Kidney (tissue), 14 donors: ENCODE results near the gene UTS2B. TPM values are rescaled to one million over a fixed set of nuclear protein-coding genes. Genes with fewer than 3 reads are reported as not detected.

Source experiments
- DNase-seq, 5 donors: peaks; one replicate each; pipeline ENCODE4 v3.0.0-alpha.2; 2013 to 2020
- FAIRE-seq: peaks from 2 replicates; lab custom pipeline; 2012; peaks lifted over from hg19 to GRCh38; lab: Jason Lieb, UNC
- H3K27ac ChIP-seq, 2 donors: one replicate each; pipeline ENCODE4 v1.7.0; 2013; ENCODE audit warnings: low read depth in 2 of 2, low read length in 2 of 2, inconsistent platforms in 1 of 2
- H3K27me3 ChIP-seq: one replicate; pipeline ENCODE4 v1.7.1; 2013; ENCODE audit warnings: low read length, inconsistent platforms; ENCODE audit not compliant: control insufficient read depth, insufficient read depth
- H3K36me3 ChIP-seq, 3 donors: one replicate each; pipeline versions ENCODE4 v1.7.0 to v1.7.1; 2013; ENCODE audit warnings: low read length in 3 of 3, control low read depth in 1 of 3, inconsistent platforms in 1 of 3; ENCODE audit not compliant: insufficient read depth in 3 of 3, control insufficient read depth in 2 of 3
- H3K4me1 ChIP-seq, 3 donors: one replicate each; pipeline versions ENCODE4 v1.7.0 to v1.7.1; 2013; ENCODE audit warnings: low read length in 3 of 3, inconsistent platforms in 1 of 3, low read depth in 1 of 3; ENCODE audit not compliant: control insufficient read depth in 2 of 3, insufficient read depth in 2 of 3
- H3K4me3 ChIP-seq, 3 donors: one replicate each; pipeline versions ENCODE4 v1.7.0 to v1.8.1; 2013; ENCODE audit warnings: low read length in 3 of 3, control low read depth in 1 of 3, inconsistent platforms in 1 of 3
- H3K9ac ChIP-seq, 3 donors: one replicate each; pipeline versions ENCODE4 v1.7.0 to v1.7.1; 2013; ENCODE audit warnings: low read length in 3 of 3, control low read depth in 1 of 3, inconsistent platforms in 1 of 3
- H3K9me3 ChIP-seq, 3 donors: one replicate each; pipeline versions ENCODE4 v1.7.0 to v1.7.1; 2013; ENCODE audit warnings: low read length in 3 of 3, control low read depth in 1 of 3, inconsistent platforms in 1 of 3; ENCODE audit not compliant: control insufficient read depth in 2 of 3, insufficient read depth in 1 of 3
- intact Hi-C: fragments of 100-400 bp; cut with DNase I; formaldehyde crosslinking; loops from one replicate; pipeline ENCODE4 v1.11.1; 2022
- polyA plus RNA-seq: library from polyadenylated mRNA; stranded (reverse); fragments of 350-450 nt; fragmentation: Illumina TruSeq; extraction: RNeasy Lipid Tissue Mini Kit (QIAGEN cat#74804); gene quantifications from one replicate; pipeline ENCODE4 v1.2.3, GENCODE V29; 2014; ENCODE audit warnings: low read depth, low replicate concordance; ENCODE audit not compliant: insufficient read depth
- total RNA-seq: library from RNA; stranded (reverse); fragmentation: NEBNext Ultra II Directional; extraction: Animal tissue kit (Norgen Biotek cat#: 25700); gene quantifications from one replicate; pipeline ENCODE4 v1.2.1, GENCODE V29; 2021
- TF ChIP-seq, protein P1 (sequence below): IDR thresholded peaks from 3 replicates; pipeline ENCODE4 v1.5.1; 2012; ENCODE audit warnings: mild to moderate bottlenecking, moderate library complexity, borderline replicate concordance; ENCODE audit not compliant: insufficient read depth; ENCODE audit errors: extremely low read depth
- donor health status: control.
- donor health status: control.
- donor health status: control.
- donor health status: control.
- donor health status: control.
- donor health status: DM: yes; HTN: yes; CAD: no.
- donor health status: Normal renal cell carcinoma (clear cell type).

The UTS2B gene
- total and polyA plus RNA-seq, 2 donors from 2014 or later: 0.41 TPM; not detected in 1

- H3K9me3 ChIP-seq: no peaks in the 10 kb centered on the region
- no peak overlapping the region for H3K27ac ChIP-seq
- no peak overlapping the region for H3K4me3 ChIP-seq
- DNase-seq (peak in 1 of 5 donors; percentile 36), FAIRE-seq (no peak)
- no peaks in the 10 kb centered on the region for H3K4me1 ChIP-seq
- TF ChIP-seq, protein P1, sequence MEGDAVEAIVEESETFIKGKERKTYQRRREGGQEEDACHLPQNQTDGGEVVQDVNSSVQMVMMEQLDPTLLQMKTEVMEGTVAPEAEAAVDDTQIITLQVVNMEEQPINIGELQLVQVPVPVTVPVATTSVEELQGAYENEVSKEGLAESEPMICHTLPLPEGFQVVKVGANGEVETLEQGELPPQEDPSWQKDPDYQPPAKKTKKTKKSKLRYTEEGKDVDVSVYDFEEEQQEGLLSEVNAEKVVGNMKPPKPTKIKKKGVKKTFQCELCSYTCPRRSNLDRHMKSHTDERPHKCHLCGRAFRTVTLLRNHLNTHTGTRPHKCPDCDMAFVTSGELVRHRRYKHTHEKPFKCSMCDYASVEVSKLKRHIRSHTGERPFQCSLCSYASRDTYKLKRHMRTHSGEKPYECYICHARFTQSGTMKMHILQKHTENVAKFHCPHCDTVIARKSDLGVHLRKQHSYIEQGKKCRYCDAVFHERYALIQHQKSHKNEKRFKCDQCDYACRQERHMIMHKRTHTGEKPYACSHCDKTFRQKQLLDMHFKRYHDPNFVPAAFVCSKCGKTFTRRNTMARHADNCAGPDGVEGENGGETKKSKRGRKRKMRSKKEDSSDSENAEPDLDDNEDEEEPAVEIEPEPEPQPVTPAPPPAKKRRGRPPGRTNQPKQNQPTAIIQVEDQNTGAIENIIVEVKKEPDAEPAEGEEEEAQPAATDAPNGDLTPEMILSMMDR: no peak
- intact Hi-C loops: no loop called here
- no peaks in the 10 kb centered on the region for H3K36me3 ChIP-seq
- no peaks in the 10 kb centered on the region for H3K27me3 ChIP-seq
- H3K9ac ChIP-seq: no peak overlapping the region
These were observed 60.8 kb downstream of the UTS2B start for GRCh38 chr3:191269289-191270085.

DNA sequence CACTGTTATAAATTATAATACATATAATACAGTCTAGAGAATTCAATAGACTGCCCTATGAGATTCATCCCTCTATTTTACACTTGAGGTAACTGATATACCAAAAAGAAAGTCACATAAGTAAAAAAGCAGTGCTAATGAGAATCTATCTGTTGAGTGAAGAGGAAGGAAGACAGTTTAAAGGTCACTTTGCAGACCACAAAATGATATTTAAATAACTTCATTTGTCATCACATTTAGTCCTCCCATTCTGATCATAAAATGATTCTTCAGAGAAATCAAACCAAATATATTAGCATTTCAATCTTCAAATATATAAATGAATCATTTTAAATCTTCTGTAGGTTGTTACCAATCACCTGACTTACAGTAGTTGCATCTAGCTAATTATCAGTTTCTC is 61.6 kb downstream of the UTS2B start:
- Histone ChIP-seq H3K9me3 (no peaks in the 10 kb centered on the region), H3K9ac (no peak overlapping the region), H3K27ac (no peak overlapping the region), H3K27me3 (no peaks in the 10 kb centered on the region), H3K36me3 (no peaks in the 10 kb centered on the region), H3K4me1 (no peaks in the 10 kb centered on the region), H3K4me3 (no peak overlapping the region)
- TF ChIP-seq, protein P1: no peak
- DNase-seq (no peak), FAIRE-seq (no peak)
- intact Hi-C loops: no loop called here

GRCh38 chr3:191263850-191264249 is 66.5 kb downstream of the UTS2B start:
- H3K4me1 ChIP-seq: no peaks in the 10 kb centered on the region
- intact Hi-C loops: no loop called here

More at GRCh38 chr3:191263850-191264249, 66.5 kb downstream of the UTS2B start:
- peak overlapping the region in 1 of 3 donors; percentile 16 for H3K4me3 ChIP-seq
- DNase-seq (no peak), FAIRE-seq (no peak)
- H3K9ac ChIP-seq: no peak overlapping the region
- no peaks in the 10 kb centered on the region for H3K9me3 ChIP-seq
- H3K36me3 ChIP-seq: no peaks in the 10 kb centered on the region
- H3K27ac ChIP-seq: no peak overlapping the region
- TF ChIP-seq, protein P1: no peak
- H3K27me3 ChIP-seq: no peaks in the 10 kb centered on the region
